NCI-H1048 (cell line): ENCODE results near the gene DENND5B.
"Not testable (repeated sequence)": the region's sequence is repeated elsewhere in the genome, so short reads cannot be mapped to it uniquely, and the experiment has no call there.

Experiments used
- DNase-seq: peaks from one replicate; lab custom pipeline; 2025; lab: John Stamatoyannopoulos, UW

Gene DENND5B

GRCh38 chr12:31557707-31558106 lies 33.2 kb downstream of the DENND5B start:
- no peak for DNase-seq

GRCh38 chr12:31555466-31555865 lies 35.5 kb downstream of the DENND5B start:
- not testable (repeated sequence) for DNase-seq

- DNase-seq: not testable (repeated sequence)
Measured at GRCh38 chr12:31550590-31550989, 40.3 kb downstream of the DENND5B start.

GRCh38 chr12:31536672-31537071 lies 54.3 kb downstream of the DENND5B start:
- no peak for DNase-seq

- DNase-seq: no peak
Measured at GRCh38 chr12:31533470-31533869, 57.5 kb downstream of the DENND5B start.

GRCh38 chr12:31531893-31532292 lies 59.0 kb downstream of the DENND5B start:
- DNase-seq: no peak

GRCh38 chr12:31528095-31528494 lies 62.8 kb downstream of the DENND5B start:
- DNase-seq: no peak

- no peak for DNase-seq
Measured at GRCh38 chr12:31527083-31527482, 63.9 kb downstream of the DENND5B start.

- no peak for DNase-seq
Measured at GRCh38 chr12:31526158-31526546, 64.8 kb downstream of the DENND5B start.

- DNase-seq: no peak
Measured at GRCh38 chr12:31525496-31526157, 65.3 kb downstream of the DENND5B start.

- no peak for DNase-seq
Measured at GRCh38 chr12:31524791-31525495, 66.0 kb downstream of the DENND5B start.

- DNase-seq: no peak
Measured at GRCh38 chr12:31523306-31523705, 67.6 kb downstream of the DENND5B start.

- DNase-seq: no peak
Measured at GRCh38 chr12:31522607-31523006, 68.3 kb downstream of the DENND5B start.

GRCh38 chr12:31521964-31522363 lies 69.0 kb downstream of the DENND5B start:
- no peak for DNase-seq

- no peak for DNase-seq
Measured at GRCh38 chr12:31519511-31519910, 71.4 kb downstream of the DENND5B start.

GRCh38 chr12:31518680-31519227 lies 72.2 kb downstream of the DENND5B start:
- peak; percentile 16 for DNase-seq

- no peak for DNase-seq
Measured at GRCh38 chr12:31517994-31518393, 72.9 kb downstream of the DENND5B start.

GRCh38 chr12:31516702-31517101 lies 74.2 kb downstream of the DENND5B start:
- no peak for DNase-seq

GRCh38 chr12:31514912-31515311 lies 76.0 kb downstream of the DENND5B start:
- DNase-seq: no peak

- no peak for DNase-seq
Measured at GRCh38 chr12:31510034-31510433, 80.9 kb downstream of the DENND5B start.

- no peak for DNase-seq
Measured at GRCh38 chr12:31508436-31509150, 82.3 kb downstream of the DENND5B start.

- DNase-seq: no peak
Measured at GRCh38 chr12:31507966-31508365, 83.0 kb downstream of the DENND5B start.
